Right lung (tissue), 5 donors: ENCODE measurements around the gene TTC31. TPM values are rescaled to one million over a fixed set of nuclear protein-coding genes. Genes with fewer than 3 reads are reported as not detected.

ENCODE experiments used
- polyA plus RNA-seq, 5 donors: library from polyadenylated mRNA; unstranded; fragments of 120-200 nt; gene quantifications; one replicate each; pipeline versions ENCODE4 v1.2.1 to v1.2.3, GENCODE V29; 2013; ENCODE audit warnings: inconsistent platforms in 1 of 5, low replicate concordance in 1 of 5; ENCODE audit not compliant: insufficient read length in 5 of 5, insufficient read depth in 1 of 5

Gene TTC31
- polyA plus RNA-seq, 5 donors, result 32.8 to 38.1 (median 35.6) TPM

Other genes with a start within 250 kb of the TTC31 start
- gene SLC4A5, start 139.7 kb upstream of the TTC31 start, polyA plus RNA-seq, result 1 to 10 TPM; 5.2 to 9.9 (median 8.5) TPM
- 100 to 1,000 TPM; 125 to 167 (median 142) TPM for gene DCTN1, start 102.8 kb upstream of the TTC31 start, polyA plus RNA-seq
- 1 to 10 TPM; 3.0 to 7.8 (median 6.0) TPM for gene C2orf81, start 61.5 kb upstream of the TTC31 start, polyA plus RNA-seq
- 10 to 100 TPM; 28.5 to 40.4 (median 36.6) TPM for gene WDR54, start 61.4 kb upstream of the TTC31 start, polyA plus RNA-seq
- gene RTKN, start 41.1 kb upstream of the TTC31 start, polyA plus RNA-seq, result 10 to 100 TPM; 43.1 to 61.5 (median 54.6) TPM
- 10 to 100 TPM; 21.4 to 37.0 (median 30.1) TPM for gene INO80B, start 28.0 kb upstream of the TTC31 start, polyA plus RNA-seq
- 100 to 1,000 TPM in 4 of 5 donors, 10 to 100 TPM in 1; 95.7 to 134 (median 113) TPM for gene WBP1, start 24.6 kb upstream of the TTC31 start, polyA plus RNA-seq
- gene MOGS, start 17.7 kb upstream of the TTC31 start, polyA plus RNA-seq, result 10 to 100 TPM; 34.4 to 51.8 (median 45.7) TPM
- gene MRPL53, start 10.4 kb upstream of the TTC31 start, polyA plus RNA-seq, result 10 to 100 TPM; 37.7 to 68.9 (median 40.5) TPM
- gene CCDC142, start 83 bp upstream of the TTC31 start, polyA plus RNA-seq, result 10 to 100 TPM; 13.0 to 18.1 (median 16.4) TPM
- under 1 TPM; 0.22 to 0.94 (median 0.49) TPM for gene LBX2, start 16.5 kb downstream of the TTC31 start, polyA plus RNA-seq
- gene PCGF1, start 24.6 kb downstream of the TTC31 start, polyA plus RNA-seq, result 10 to 100 TPM; 20.6 to 28.2 (median 26.1) TPM
- under 1 TPM in 3 of 5 donors, not detected in 2; 0.06 to 0.14 (median 0.07) TPM for gene TLX2, start 31.4 kb downstream of the TTC31 start, polyA plus RNA-seq
- gene DQX1, start 43.1 kb downstream of the TTC31 start, polyA plus RNA-seq, result 1 to 10 TPM in 1 of 5 donors, under 1 TPM in 4; 0.17 to 1.1 (median 0.26) TPM
- gene AUP1, start 46.6 kb downstream of the TTC31 start, polyA plus RNA-seq, result 100 to 1,000 TPM in 2 of 5 donors, 10 to 100 TPM in 3; 82.8 to 108 (median 98.9) TPM
- 10 to 100 TPM; 30.2 to 37.6 (median 36.6) TPM for gene HTRA2, start 46.9 kb downstream of the TTC31 start, polyA plus RNA-seq
- 1 to 10 TPM; 7.9 to 9.9 (median 9.6) TPM for gene LOXL3, start 70.9 kb downstream of the TTC31 start, polyA plus RNA-seq
- 10 to 100 TPM in 2 of 5 donors, 1 to 10 TPM in 3; 7.7 to 11.8 (median 9.7) TPM for gene DOK1, start 71.6 kb downstream of the TTC31 start, polyA plus RNA-seq
- under 1 TPM; 0.22 to 0.48 (median 0.32) TPM for gene M1AP, start 165.2 kb downstream of the TTC31 start, polyA plus RNA-seq
- gene SEMA4F, start 171.2 kb downstream of the TTC31 start, polyA plus RNA-seq, result 1 to 10 TPM; 5.7 to 7.2 (median 6.7) TPM